ENCODE measurements around the gene CPEB4.

DNA sequence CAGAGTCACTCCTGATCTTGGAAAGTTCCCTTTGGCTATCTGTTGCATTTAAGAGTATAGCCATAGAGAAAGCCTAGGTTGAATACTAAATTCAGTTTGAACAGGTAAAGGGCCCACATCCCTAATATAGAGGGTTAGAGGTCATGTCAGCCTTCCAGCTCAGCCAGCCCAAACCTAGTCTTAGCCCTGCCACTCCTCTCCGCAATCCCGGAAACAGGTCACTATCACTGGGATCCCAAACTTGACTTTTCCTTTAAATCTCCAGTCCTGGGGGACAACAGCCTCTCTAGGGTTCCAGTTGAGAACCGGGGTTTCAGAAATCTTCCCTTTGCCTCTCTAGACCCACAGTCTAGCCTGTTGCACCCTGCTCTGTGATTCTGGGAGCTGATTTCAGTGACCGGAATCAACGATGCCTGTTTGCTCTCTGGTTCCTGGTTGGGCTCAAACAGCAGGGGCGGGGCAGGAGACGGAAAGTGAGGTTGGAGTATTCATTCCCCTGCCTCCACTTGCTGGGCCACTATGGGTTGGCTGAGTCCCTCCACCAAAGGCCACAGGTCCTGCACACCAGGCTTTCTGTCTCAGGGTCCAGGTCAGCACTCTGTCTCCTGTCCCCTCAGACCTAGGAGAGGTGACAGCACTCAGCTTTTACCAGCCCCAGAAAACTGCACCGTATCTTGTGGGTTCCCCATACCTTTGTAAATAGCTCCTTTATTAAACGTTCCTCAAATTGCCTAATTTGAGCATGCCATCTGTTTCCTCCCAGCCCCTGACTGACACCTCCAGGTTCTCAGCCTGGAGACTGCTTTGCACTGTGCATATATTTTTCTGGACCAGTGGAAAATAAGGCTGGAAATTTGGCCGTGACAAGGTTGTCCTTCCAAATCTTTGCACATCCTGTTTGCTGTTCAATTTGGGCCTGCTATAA, 23.8 kb upstream of the CPEB4 start:
- TF ChIP-seq CTCF (IDR thresholded peaks at IDR 0.05): no peak
- TF ChIP-seq ZFX (IDR thresholded peaks at IDR 0.05; ENCODE audit: borderline replicate concordance): no peak
